ENCODE measurements around the gene MID1.

MID1 gene

GRCh38 chrX:10608099-10608498 is 12.3 kb downstream of the MID1 start:
- no peak for FAIRE-seq
- no peak for TF ChIP-seq CTCF (IDR thresholded peaks at IDR 0.05; ENCODE audit: insufficient read depth, missing control alignments)
- no peak for DNase-seq (ENCODE audit: insufficient read length, low spot score)

GRCh38 chrX:10607233-10607632 is 13.2 kb downstream of the MID1 start:
- DNase-seq (ENCODE audit: insufficient read length, low spot score) (no peak), FAIRE-seq (no peak)
- TF ChIP-seq CTCF (IDR thresholded peaks at IDR 0.05; ENCODE audit: insufficient read depth, missing control alignments) = no peak

- no peak for TF ChIP-seq CTCF (IDR thresholded peaks at IDR 0.05; ENCODE audit: insufficient read depth, missing control alignments)
- DNase-seq (ENCODE audit: insufficient read length, low spot score) = no peak
- no peak for FAIRE-seq
These were observed 16.8 kb downstream of the MID1 start for GRCh38 chrX:10603612-10604011.

- FAIRE-seq (no peak), DNase-seq (ENCODE audit: insufficient read length, low spot score) (no peak)
- TF ChIP-seq CTCF (IDR thresholded peaks at IDR 0.05; ENCODE audit: insufficient read depth, missing control alignments) = no peak
These were observed 17.7 kb downstream of the MID1 start for GRCh38 chrX:10602646-10603045.

- no peak for DNase-seq (ENCODE audit: insufficient read length, low spot score)
- FAIRE-seq = no peak
- TF ChIP-seq CTCF (IDR thresholded peaks at IDR 0.05; ENCODE audit: insufficient read depth, missing control alignments) = no peak
These were observed 19.9 kb downstream of the MID1 start for GRCh38 chrX:10600479-10600878.

GRCh38 chrX:10598540-10598939 is 21.8 kb downstream of the MID1 start:
- FAIRE-seq (no peak), DNase-seq (ENCODE audit: insufficient read length, low spot score) (no peak)
- no peak for TF ChIP-seq CTCF (IDR thresholded peaks at IDR 0.05; ENCODE audit: insufficient read depth, missing control alignments)

GRCh38 chrX:10597871-10598270 is 22.5 kb downstream of the MID1 start:
- no peak for FAIRE-seq
- peak; percentile 21 for TF ChIP-seq CTCF (IDR thresholded peaks at IDR 0.05; ENCODE audit: insufficient read depth, missing control alignments)

More at GRCh38 chrX:10597871-10598270, 22.5 kb downstream of the MID1 start:
- DNase-seq (ENCODE audit: insufficient read length, low spot score) = no peak
